PC-3 (cell line): ENCODE results near the gene RSRP1.
"Not testable (repeated sequence)": the region's sequence is repeated elsewhere in the genome, so short reads cannot be mapped to it uniquely, and the experiment has no call there.

Experiments used
- EZH2 ChIP-seq: fragments of 300-600 bp; sonication (generic); IDR thresholded peaks from one replicate; pipeline ENCODE4 v1.6.1; 2017; ENCODE audit warnings: antibody characterized with exemption, mild to moderate bottlenecking, low read length; ENCODE audit not compliant: unreplicated experiment
- EZH2phosphoT487 ChIP-seq: fragments of 300-600 bp; sonication (generic); IDR thresholded peaks from 2 replicates; pipeline ENCODE4 v1.6.1; 2018; ENCODE audit warnings: mild to moderate bottlenecking, antibody characterized with exemption, low read length, borderline replicate concordance
- TF ChIP-seq, protein P1 (sequence below): fragments of 300-600 bp; sonication (generic); conservative IDR thresholded peaks from 2 replicates; pipeline ENCODE4 v1.5.1; 2017; ENCODE audit warnings: antibody characterized with exemption, low read depth, mild to moderate bottlenecking, low read length

DNA sequence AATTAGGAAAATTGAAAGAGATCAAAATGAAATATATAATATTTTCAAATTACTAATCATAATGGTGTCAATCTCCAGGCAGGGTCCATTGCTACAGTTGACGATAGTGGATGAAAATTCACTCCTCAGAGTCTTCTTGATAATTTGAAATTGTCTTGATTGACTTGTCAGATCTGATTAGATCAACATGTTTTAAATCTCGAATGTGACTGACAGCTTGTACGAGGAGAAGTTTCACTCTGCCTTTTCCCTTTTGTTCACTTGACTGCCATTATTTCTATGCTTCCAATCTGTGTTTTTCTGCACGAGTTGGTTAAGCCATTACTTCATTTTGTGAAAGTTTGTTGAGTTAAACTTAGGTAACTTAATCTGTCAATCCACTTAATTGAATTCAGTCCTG lies 28.4 kb upstream of the RSRP1 start:
- TF ChIP-seq EZH2phosphoT487, EZH2: not testable (repeated sequence)
- TF ChIP-seq, protein P1, sequence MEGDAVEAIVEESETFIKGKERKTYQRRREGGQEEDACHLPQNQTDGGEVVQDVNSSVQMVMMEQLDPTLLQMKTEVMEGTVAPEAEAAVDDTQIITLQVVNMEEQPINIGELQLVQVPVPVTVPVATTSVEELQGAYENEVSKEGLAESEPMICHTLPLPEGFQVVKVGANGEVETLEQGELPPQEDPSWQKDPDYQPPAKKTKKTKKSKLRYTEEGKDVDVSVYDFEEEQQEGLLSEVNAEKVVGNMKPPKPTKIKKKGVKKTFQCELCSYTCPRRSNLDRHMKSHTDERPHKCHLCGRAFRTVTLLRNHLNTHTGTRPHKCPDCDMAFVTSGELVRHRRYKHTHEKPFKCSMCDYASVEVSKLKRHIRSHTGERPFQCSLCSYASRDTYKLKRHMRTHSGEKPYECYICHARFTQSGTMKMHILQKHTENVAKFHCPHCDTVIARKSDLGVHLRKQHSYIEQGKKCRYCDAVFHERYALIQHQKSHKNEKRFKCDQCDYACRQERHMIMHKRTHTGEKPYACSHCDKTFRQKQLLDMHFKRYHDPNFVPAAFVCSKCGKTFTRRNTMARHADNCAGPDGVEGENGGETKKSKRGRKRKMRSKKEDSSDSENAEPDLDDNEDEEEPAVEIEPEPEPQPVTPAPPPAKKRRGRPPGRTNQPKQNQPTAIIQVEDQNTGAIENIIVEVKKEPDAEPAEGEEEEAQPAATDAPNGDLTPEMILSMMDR: not testable (repeated sequence)
